ENCODE measurements around the gene IDH3G. TPM values are rescaled to one million over a fixed set of nuclear protein-coding genes. Genes with fewer than 3 reads are reported as not detected.

The IDH3G gene
- total and polyA plus RNA-seq, 7 experiments from 2014 or later = 44.1 to 125 (median 65.8) TPM

DNA sequence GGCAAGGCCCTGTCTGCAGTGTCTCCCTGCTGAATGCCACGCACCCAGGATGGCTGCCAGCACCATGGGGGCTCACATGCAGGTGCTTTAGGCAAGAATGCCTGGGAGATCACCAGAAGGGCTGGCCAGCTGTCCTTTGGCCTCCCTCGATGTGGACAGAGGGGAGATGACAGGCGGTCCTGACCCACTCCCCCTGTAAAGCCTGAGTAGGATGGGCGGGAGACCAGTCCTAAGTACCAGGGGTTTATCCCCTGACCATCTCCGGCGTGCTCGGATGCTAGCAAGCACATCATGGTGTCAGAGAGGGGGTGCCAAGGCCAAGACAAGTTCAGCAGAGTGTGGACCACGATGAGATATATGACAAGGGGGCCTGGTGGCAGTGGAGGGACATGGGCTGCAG lies 30.9 kb upstream of the IDH3G start:
- Histone ChIP-seq H3K4me3 (ENCODE audit: low read length) (no peak overlapping the region), H3K36me3 (ENCODE audit: control insufficient read depth in 2 of 3, insufficient read depth in 3 of 3, low read length in 3 of 3) (no peaks in the 10 kb centered on the region), H3K9me3 (ENCODE audit: control insufficient read depth in 2 of 3, low read length in 3 of 3) (no peaks in the 10 kb centered on the region), H3K27me3 (ENCODE audit: control insufficient read depth in 2 of 2, insufficient read depth in 2 of 2, low read length in 2 of 2) (no peaks in the 10 kb centered on the region), H3K27ac (ENCODE audit: low read depth, low read length) (no peak overlapping the region), H3K4me1 (ENCODE audit: control insufficient read depth in 2 of 2, insufficient read depth in 2 of 2, low read length in 2 of 2) (peaks cover 21 to 23% of the 10 kb centered on the region in 2 donors)
- H3K27me3 Mint-ChIP-seq = peaks cover 0 to 26% (median 0%) of the 10 kb centered on the region in 5 donors
- DNase-seq = no peak
- H3K9me3 Mint-ChIP-seq = peaks cover 0 to 2% (median 0%) of the 10 kb centered on the region in 11 donors
- intact Hi-C loops (cut with micrococcal nuclease) = no loop called here
- peaks cover 17 to 66% (median 38%) of the 10 kb centered on the region in 7 donors for H3K4me1 Mint-ChIP-seq
- no peak for ATAC-seq
- H3K27ac Mint-ChIP-seq = no peak overlapping the region
- H3K36me3 Mint-ChIP-seq = peaks cover 0 to 5% (median 0%) of the 10 kb centered on the region in 5 donors
- ChIA-PET CTCF (no interaction called here), POLR2A (interaction anchor here (1.1 kb wide), 1 partner anchor 81 kb away, joined by 3 read pairs; no protein-coding TSS in a partner anchor)
- no peak overlapping the region for H3K4me3 Mint-ChIP-seq

DNA sequence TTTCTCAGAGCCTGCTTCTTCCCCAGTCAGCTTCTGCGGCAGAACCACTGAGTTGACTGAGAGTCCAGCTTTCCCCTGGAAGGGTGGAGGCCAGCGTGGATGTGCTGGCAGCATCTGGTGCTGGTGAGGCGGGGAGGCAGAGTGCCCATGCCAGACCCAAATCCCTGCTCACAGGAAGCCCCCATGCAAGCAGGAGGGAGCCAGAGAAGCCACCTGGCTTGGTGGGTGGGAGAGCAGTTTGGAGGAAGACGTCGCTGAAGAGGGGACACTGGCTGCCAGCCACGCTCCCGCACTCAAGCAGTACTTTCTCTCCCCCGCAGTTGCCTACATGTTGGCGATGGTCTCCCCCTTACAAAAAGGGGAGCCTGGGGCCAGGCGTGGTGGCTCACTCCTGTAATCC lies 30.2 kb upstream of the IDH3G start:
- H3K27me3 Mint-ChIP-seq = peaks cover 0 to 26% (median 0%) of the 10 kb centered on the region in 5 donors
- ATAC-seq (no peak), DNase-seq (no peak)
- H3K27ac ChIP-seq (ENCODE audit: low read depth, low read length) = no peak overlapping the region
- H3K9me3 Mint-ChIP-seq = peaks cover 0 to 2% (median 0%) of the 10 kb centered on the region in 11 donors
- H3K36me3 ChIP-seq (ENCODE audit: control insufficient read depth in 2 of 3, insufficient read depth in 3 of 3, low read length in 3 of 3) = no peaks in the 10 kb centered on the region
- H3K4me1 Mint-ChIP-seq = peaks cover 17 to 71% (median 38%) of the 10 kb centered on the region in 7 donors
- H3K4me1 ChIP-seq (ENCODE audit: control insufficient read depth in 2 of 2, insufficient read depth in 2 of 2, low read length in 2 of 2) = peaks cover 26 to 27% of the 10 kb centered on the region in 2 donors
- H3K4me3 Mint-ChIP-seq = no peak overlapping the region
- H3K27ac Mint-ChIP-seq = no peak overlapping the region
- intact Hi-C loops (cut with micrococcal nuclease) = no loop called here
- peaks cover 0 to 5% (median 0%) of the 10 kb centered on the region in 5 donors for H3K36me3 Mint-ChIP-seq
- H3K4me3 ChIP-seq (ENCODE audit: low read length) = no peak overlapping the region
- H3K27me3 ChIP-seq (ENCODE audit: control insufficient read depth in 2 of 2, insufficient read depth in 2 of 2, low read length in 2 of 2) = no peaks in the 10 kb centered on the region
- ChIA-PET POLR2A (no interaction called here), CTCF (no interaction called here)
- no peaks in the 10 kb centered on the region for H3K9me3 ChIP-seq (ENCODE audit: control insufficient read depth in 2 of 3, low read length in 3 of 3)

DNA sequence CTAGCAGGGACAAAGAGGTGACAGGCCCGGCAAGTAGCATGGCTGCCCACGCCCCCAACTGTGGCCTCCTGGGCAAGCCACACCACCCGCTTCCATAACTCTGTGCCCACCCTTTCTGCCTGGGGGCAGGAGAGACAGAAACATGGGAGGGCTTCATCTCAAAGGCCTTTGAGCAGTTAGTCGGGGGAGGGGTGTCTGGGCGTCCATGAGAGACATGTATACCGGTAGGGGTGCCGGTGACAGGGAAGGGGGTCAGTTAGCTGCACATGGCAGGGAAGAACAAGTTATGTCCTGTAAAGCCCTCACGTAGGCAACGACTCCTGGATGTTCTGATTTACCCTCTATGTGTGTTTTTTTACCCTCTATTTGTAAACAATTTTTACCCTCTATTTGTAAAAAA lies 26.9 kb upstream of the IDH3G start:
- Histone ChIP-seq H3K4me3 (ENCODE audit: low read length) (no peak overlapping the region), H3K4me1 (ENCODE audit: control insufficient read depth in 2 of 2, insufficient read depth in 2 of 2, low read length in 2 of 2) (peaks cover 39 to 44% of the 10 kb centered on the region in 2 donors), H3K27ac (ENCODE audit: low read depth, low read length) (no peak overlapping the region), H3K27me3 (ENCODE audit: control insufficient read depth in 2 of 2, insufficient read depth in 2 of 2, low read length in 2 of 2) (no peaks in the 10 kb centered on the region), H3K36me3 (ENCODE audit: control insufficient read depth in 2 of 3, insufficient read depth in 3 of 3, low read length in 3 of 3) (no peaks in the 10 kb centered on the region), H3K9me3 (ENCODE audit: control insufficient read depth in 2 of 3, low read length in 3 of 3) (no peaks in the 10 kb centered on the region)
- Mint-ChIP-seq H3K36me3 (peaks cover 0 to 6% (median 0%) of the 10 kb centered on the region in 5 donors), H3K4me1 (peaks cover 18 to 68% (median 39%) of the 10 kb centered on the region in 7 donors), H3K4me3 (peak overlapping the region in 9 of 10 donors; percentile 9 to 71 (median 38)), H3K9me3 (no peaks in the 10 kb centered on the region), H3K27me3 (peaks cover 0 to 16% (median 0%) of the 10 kb centered on the region in 5 donors), H3K27ac (peak overlapping the region in 2 of 9 donors; percentile 67 to 79)
- intact Hi-C loops (cut with micrococcal nuclease) = no loop called here
- ChIA-PET POLR2A (no interaction called here), CTCF (no interaction called here)
- ATAC-seq (no peak), DNase-seq (no peak)

DNA sequence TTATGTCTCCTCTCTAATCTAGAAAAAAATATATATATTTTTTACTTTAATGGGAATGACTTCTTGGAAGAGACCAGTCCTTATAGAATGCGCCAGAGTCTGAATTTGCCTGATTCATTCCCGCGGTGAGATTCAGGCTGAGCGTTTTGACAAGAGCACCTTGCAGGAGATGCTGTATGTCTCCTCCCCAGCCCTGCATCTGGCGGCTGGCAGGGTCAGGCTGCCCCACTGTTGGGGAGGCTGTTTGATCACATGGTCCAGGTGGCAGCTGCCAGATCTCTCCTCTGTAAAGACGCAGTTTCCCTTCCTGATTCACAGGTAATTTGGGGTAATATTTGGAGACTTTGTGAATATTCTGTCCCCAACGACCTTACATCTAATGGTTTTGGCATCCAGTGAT lies 26.4 kb upstream of the IDH3G start:
- H3K27ac ChIP-seq (ENCODE audit: low read depth, low read length) = no peak overlapping the region
- H3K4me3 Mint-ChIP-seq = peak overlapping the region in 9 of 10 donors; percentile 9 to 71 (median 38)
- H3K9me3 Mint-ChIP-seq = no peaks in the 10 kb centered on the region
- ChIA-PET CTCF (no interaction called here), POLR2A (interaction anchor here (1.7 kb wide), 1 partner anchor 104 kb away, joined by 6 read pairs; no protein-coding TSS in a partner anchor)
- DNase-seq (no peak), ATAC-seq (no peak)
- H3K27me3 ChIP-seq (ENCODE audit: control insufficient read depth in 2 of 2, insufficient read depth in 2 of 2, low read length in 2 of 2) = no peaks in the 10 kb centered on the region
- intact Hi-C loops (cut with micrococcal nuclease) = no loop called here
- no peaks in the 10 kb centered on the region for H3K36me3 ChIP-seq (ENCODE audit: control insufficient read depth in 2 of 3, insufficient read depth in 3 of 3, low read length in 3 of 3)
- peaks cover 18 to 67% (median 37%) of the 10 kb centered on the region in 7 donors for H3K4me1 Mint-ChIP-seq
- H3K27me3 Mint-ChIP-seq = peaks cover 0 to 14% (median 0%) of the 10 kb centered on the region in 5 donors
- peaks cover 39 to 44% of the 10 kb centered on the region in 2 donors for H3K4me1 ChIP-seq (ENCODE audit: control insufficient read depth in 2 of 2, insufficient read depth in 2 of 2, low read length in 2 of 2)
- no peak overlapping the region for H3K4me3 ChIP-seq (ENCODE audit: low read length)
- no peaks in the 10 kb centered on the region for H3K9me3 ChIP-seq (ENCODE audit: control insufficient read depth in 2 of 3, low read length in 3 of 3)
- H3K27ac Mint-ChIP-seq = no peak overlapping the region
- peaks cover 0 to 6% (median 0%) of the 10 kb centered on the region in 5 donors for H3K36me3 Mint-ChIP-seq

DNA sequence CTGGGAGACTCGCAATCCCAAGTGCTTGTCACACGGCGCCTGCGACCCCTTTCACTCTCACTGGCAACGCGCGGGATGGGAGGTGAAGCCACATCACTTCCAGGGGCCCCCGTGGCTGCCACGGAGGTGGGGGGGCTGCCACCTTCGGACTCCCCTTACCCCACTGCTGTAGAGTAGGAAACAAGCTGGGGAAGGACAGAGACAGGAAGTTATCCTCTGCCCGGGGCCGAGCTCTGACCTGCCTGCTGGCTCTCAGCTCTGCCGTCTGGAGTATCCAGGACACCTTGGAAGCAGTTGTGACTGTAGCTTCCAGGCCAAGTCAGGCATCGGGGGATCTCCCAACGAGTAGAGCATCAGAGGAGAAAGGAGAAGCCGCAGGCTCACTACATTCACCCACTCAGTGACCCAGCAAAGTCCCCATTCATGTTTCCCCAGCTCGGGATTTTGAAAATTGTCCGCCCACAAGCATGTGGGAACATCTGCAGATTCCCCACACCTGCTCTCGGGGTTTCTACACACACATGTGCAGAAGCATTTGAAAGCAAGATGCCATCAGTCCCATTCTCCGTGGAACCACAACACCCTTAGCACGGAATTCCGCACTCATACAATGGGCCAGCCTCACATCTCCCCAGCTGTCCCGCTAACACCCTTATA lies 25.3 kb upstream of the IDH3G start:
- Histone ChIP-seq H3K4me3 (ENCODE audit: low read length) (peak overlapping the region; percentile 33), H3K9me3 (ENCODE audit: control insufficient read depth in 2 of 3, low read length in 3 of 3) (no peaks in the 10 kb centered on the region), H3K4me1 (ENCODE audit: control insufficient read depth in 2 of 2, insufficient read depth in 2 of 2, low read length in 2 of 2) (peaks cover 39 to 44% of the 10 kb centered on the region in 2 donors), H3K36me3 (ENCODE audit: control insufficient read depth in 2 of 3, insufficient read depth in 3 of 3, low read length in 3 of 3) (no peaks in the 10 kb centered on the region), H3K27me3 (ENCODE audit: control insufficient read depth in 2 of 2, insufficient read depth in 2 of 2, low read length in 2 of 2) (no peaks in the 10 kb centered on the region), H3K27ac (ENCODE audit: low read depth, low read length) (peak overlapping the region; percentile 51)
- Mint-ChIP-seq H3K4me1 (peaks cover 18 to 67% (median 43%) of the 10 kb centered on the region in 7 donors), H3K27ac (peak overlapping the region in 1 of 9 donors; percentile 36), H3K9me3 (no peaks in the 10 kb centered on the region), H3K36me3 (peaks cover 0 to 6% (median 0%) of the 10 kb centered on the region in 5 donors), H3K4me3 (peak overlapping the region in 8 of 10 donors; percentile 12 to 69 (median 54)), H3K27me3 (peaks cover 0 to 20% (median 0%) of the 10 kb centered on the region in 5 donors)
- ChIA-PET CTCF (no interaction called here), POLR2A (interaction anchor here (1.3 to 1.8 kb wide), 4 partner anchors 25 to 151 kb away, joined by 3 to 10 read pairs (median 5); partner anchors contain the start of genes IDH3G and SSR4)
- intact Hi-C loops (cut with micrococcal nuclease) = loop anchor here (1.0 to 5.0 kb wide), 3 partner anchors 10 to 83 kb away; partner anchors contain the start of gene AVPR2 (in 1 of the 2)
- ATAC-seq (no peak), DNase-seq (no peak)

DNA sequence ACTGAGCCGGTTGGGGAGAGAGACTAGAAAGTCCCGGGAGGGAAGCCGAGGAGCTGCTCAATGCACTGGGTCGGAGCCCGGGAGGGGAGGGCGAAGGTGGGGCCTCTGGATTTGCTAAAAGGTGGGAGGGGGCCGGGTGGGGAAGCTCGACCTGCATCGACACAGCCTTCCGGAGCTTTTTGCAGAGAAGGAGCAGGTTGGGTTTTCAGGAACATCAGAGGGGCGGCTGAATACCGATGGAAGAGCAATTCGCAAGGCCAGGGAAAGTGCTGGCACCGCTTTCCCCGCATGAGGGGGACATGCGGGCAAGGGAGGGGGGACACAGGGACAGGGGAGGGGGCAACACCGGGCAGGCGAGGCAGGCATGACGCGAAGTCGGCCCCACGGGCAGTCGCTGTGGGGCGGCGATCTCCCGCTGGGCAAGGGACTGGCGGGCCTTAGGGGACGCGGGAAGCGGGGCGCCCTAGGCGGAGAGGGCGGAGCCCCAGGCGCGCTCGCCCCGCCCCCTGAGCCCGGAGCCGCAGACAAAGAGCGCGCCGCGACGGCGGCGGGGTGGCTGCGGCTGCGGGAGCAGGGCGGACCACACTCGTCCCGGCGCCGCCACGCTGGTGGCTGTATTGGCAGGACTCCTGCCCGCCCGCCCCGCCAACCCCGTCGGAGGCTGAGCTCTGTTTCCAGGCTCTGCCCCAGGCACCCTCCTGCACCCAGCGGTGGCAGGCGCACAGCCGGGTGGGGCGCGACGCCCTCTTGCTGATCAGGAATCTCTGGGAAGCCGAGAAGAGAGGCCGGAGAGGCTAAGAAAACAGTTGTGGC lies 24.6 kb upstream of the IDH3G start:
- peak overlapping the region in 2 of 9 donors; percentile 55 to 87 for H3K27ac Mint-ChIP-seq
- no peaks in the 10 kb centered on the region for H3K9me3 ChIP-seq (ENCODE audit: control insufficient read depth in 2 of 3, low read length in 3 of 3)
- peak overlapping the region; percentile 51 for H3K27ac ChIP-seq (ENCODE audit: low read depth, low read length)
- H3K4me1 Mint-ChIP-seq = peaks cover 18 to 61% (median 40%) of the 10 kb centered on the region in 7 donors
- H3K4me3 Mint-ChIP-seq = peak overlapping the region in 9 of 10 donors; percentile 48 to 69 (median 57)
- DNase-seq = peak; percentile 25 to 71 (median 49)
- ChIA-PET POLR2A (interaction anchor here (0.7 to 1.8 kb wide), 5 partner anchors 19 to 152 kb away, joined by 3 to 10 read pairs (median 4); partner anchors contain the start of genes IDH3G and SSR4), CTCF (no interaction called here)
- peak overlapping the region; percentile 33 for H3K4me3 ChIP-seq (ENCODE audit: low read length)
- H3K36me3 ChIP-seq (ENCODE audit: control insufficient read depth in 2 of 3, insufficient read depth in 3 of 3, low read length in 3 of 3) = no peaks in the 10 kb centered on the region
- H3K27me3 ChIP-seq (ENCODE audit: control insufficient read depth in 2 of 2, insufficient read depth in 2 of 2, low read length in 2 of 2) = no peaks in the 10 kb centered on the region
- intact Hi-C loops (cut with micrococcal nuclease) = loop anchor here (1.0 to 5.0 kb wide), 3 partner anchors 11 to 84 kb away; partner anchors contain the start of gene AVPR2 (in 1 of the 2)
- no peaks in the 10 kb centered on the region for H3K9me3 Mint-ChIP-seq
- ATAC-seq = peak; percentile 76
- peaks cover 39 to 44% of the 10 kb centered on the region in 2 donors for H3K4me1 ChIP-seq (ENCODE audit: control insufficient read depth in 2 of 2, insufficient read depth in 2 of 2, low read length in 2 of 2)
- H3K27me3 Mint-ChIP-seq = peaks cover 0 to 20% (median 0%) of the 10 kb centered on the region in 5 donors
- H3K36me3 Mint-ChIP-seq = peaks cover 0 to 6% (median 0%) of the 10 kb centered on the region in 5 donors
